ENCODE data around the gene GTF3C1. TPM values are rescaled to one million over a fixed set of nuclear protein-coding genes. Genes with fewer than 3 reads are reported as not detected.
"Not testable (repeated sequence)": the region's sequence is repeated elsewhere in the genome, so short reads cannot be mapped to it uniquely, and the experiment has no call there.

Gene GTF3C1
- total RNA-seq, 3 donors from 2014 or later, result 56.6 to 68.1 (median 58.9) TPM

DNA sequence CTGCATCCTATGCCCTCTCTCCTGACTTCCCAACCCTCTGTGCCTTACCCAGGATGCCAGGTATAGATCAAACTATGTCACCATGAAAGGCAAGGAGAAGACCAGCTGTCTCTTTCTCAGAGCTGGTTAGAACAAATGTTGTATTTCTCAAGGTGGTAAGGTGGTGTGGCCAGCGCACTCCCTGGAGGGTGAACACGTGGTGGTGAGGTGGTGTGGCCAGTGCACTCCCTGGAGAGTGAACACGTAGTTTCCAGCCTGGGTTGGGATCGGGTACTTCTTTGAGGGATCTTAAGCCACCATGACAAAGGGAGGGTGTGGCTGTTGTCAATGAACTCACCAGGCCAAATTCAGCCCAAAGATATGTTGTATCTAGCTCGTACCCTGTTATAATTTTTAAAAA, 27.0 kb upstream of the GTF3C1 start:
- Mint-ChIP-seq H3K4me3 (no peak overlapping the region), H3K27me3 (ENCODE audit: low read depth) (no peaks in the 10 kb centered on the region), H3K4me1 (ENCODE audit: low read depth) (peaks cover 4% of the 10 kb centered on the region), H3K9me3 (no peaks in the 10 kb centered on the region), H3K36me3 (ENCODE audit: insufficient read depth) (peaks cover 23% of the 10 kb centered on the region)
- DNase-seq (no peak), ATAC-seq (no peak)

DNA sequence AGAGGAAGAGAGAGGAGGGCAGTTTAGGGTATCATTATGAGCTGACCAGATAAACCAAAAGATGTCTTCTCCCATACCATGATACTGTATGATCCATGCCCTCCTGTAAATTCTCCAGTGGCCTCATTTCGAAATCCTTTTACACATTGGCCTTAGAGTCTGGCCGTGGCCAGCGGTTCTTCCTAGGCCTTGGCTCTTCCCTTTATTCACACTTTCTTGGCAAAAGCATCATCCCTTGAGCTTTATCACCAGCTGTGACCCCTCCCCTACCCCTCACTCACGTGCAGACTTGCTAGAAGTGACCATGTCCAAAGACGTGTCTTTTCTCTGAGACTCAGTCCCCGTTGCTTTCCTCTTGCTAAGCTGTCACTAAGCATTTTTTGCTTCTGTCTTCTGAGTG, 23.0 kb upstream of the GTF3C1 start:
- H3K36me3 Mint-ChIP-seq (ENCODE audit: insufficient read depth), result peaks cover 8% of the 10 kb centered on the region
- no peaks in the 10 kb centered on the region for H3K9me3 Mint-ChIP-seq
- ATAC-seq (no peak), DNase-seq (no peak)
- no peak overlapping the region for H3K4me3 Mint-ChIP-seq
- no peaks in the 10 kb centered on the region for H3K4me1 Mint-ChIP-seq (ENCODE audit: low read depth)
- H3K27me3 Mint-ChIP-seq (ENCODE audit: low read depth), result no peaks in the 10 kb centered on the region

GRCh38 chr16:27571433-27572326, 22.0 kb upstream of the GTF3C1 start:
- H3K9me3 Mint-ChIP-seq, result no peaks in the 10 kb centered on the region
- ATAC-seq (no peak), DNase-seq (no peak)
- peaks cover 6% of the 10 kb centered on the region for H3K36me3 Mint-ChIP-seq (ENCODE audit: insufficient read depth)
- no peak overlapping the region for H3K4me3 Mint-ChIP-seq
- no peaks in the 10 kb centered on the region for H3K27me3 Mint-ChIP-seq (ENCODE audit: low read depth)
- H3K4me1 Mint-ChIP-seq (ENCODE audit: low read depth), result no peaks in the 10 kb centered on the region

DNA sequence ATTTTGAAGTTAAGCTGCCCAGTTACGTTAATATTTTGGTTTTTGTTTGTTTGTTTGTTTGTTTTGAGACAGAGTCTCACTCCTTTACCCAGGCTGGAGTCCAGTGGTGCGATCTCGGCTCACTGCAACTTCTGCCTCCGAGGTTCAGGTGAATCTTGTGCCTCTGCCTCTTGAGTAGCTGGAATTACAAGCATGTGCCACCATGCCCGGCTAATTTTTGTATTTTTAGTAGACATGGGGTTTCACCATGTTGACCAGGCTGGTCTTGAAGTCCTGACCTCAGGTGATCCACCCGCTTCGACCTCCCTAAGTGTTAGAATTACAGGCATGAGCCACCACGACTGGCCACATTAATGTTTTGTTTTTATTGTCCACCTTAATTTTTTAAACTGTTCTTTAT, 21.3 kb upstream of the GTF3C1 start:
- not testable (repeated sequence) for H3K4me1 Mint-ChIP-seq (ENCODE audit: low read depth); H3K36me3 Mint-ChIP-seq (ENCODE audit: insufficient read depth); H3K4me3 Mint-ChIP-seq; ATAC-seq; H3K27me3 Mint-ChIP-seq (ENCODE audit: low read depth); DNase-seq; H3K9me3 Mint-ChIP-seq

GRCh38 chr16:27568077-27568476, 18.4 kb upstream of the GTF3C1 start:
- Mint-ChIP-seq H3K36me3 (ENCODE audit: insufficient read depth) (peaks cover 3% of the 10 kb centered on the region), H3K4me1 (ENCODE audit: low read depth) (no peaks in the 10 kb centered on the region), H3K9me3 (no peaks in the 10 kb centered on the region), H3K4me3 (no peak overlapping the region), H3K27me3 (ENCODE audit: low read depth) (no peaks in the 10 kb centered on the region)
- ATAC-seq (no peak), DNase-seq (no peak)

- no peaks in the 10 kb centered on the region for H3K9me3 Mint-ChIP-seq
- H3K27me3 Mint-ChIP-seq (ENCODE audit: low read depth), result no peaks in the 10 kb centered on the region
- H3K36me3 Mint-ChIP-seq (ENCODE audit: insufficient read depth), result peaks cover 3% of the 10 kb centered on the region
- H3K4me1 Mint-ChIP-seq (ENCODE audit: low read depth), result no peaks in the 10 kb centered on the region
- ATAC-seq (no peak), DNase-seq (no peak)
- H3K4me3 Mint-ChIP-seq, result no peak overlapping the region
Observed at GRCh38 chr16:27566417-27566816, 16.7 kb upstream of the GTF3C1 start.

DNA sequence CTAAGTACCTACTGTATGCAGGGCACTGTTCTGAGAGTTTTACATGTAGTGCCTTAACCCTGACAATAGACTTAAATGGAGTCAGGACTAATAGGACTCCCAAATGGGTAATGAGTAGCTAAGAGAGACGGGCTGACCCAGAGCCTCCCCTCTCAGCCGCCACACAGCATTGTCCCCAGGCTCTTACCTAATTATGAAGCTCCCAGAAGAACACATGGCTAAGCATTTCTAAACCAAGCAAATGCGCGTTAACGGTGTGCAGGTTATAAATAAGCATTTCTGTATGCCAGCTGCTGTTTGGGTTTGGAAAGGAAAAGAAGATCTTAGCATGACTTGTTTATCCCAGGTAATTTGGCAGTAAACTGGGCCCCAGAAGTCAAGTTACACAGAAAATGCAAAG, 14.5 kb upstream of the GTF3C1 start:
- DNase-seq (no peak), ATAC-seq (no peak)
- no peaks in the 10 kb centered on the region for H3K4me1 Mint-ChIP-seq (ENCODE audit: low read depth)
- no peak overlapping the region for H3K4me3 Mint-ChIP-seq
- no peaks in the 10 kb centered on the region for H3K9me3 Mint-ChIP-seq
- no peaks in the 10 kb centered on the region for H3K27me3 Mint-ChIP-seq (ENCODE audit: low read depth)
- H3K36me3 Mint-ChIP-seq (ENCODE audit: insufficient read depth), result peaks cover 3% of the 10 kb centered on the region

DNA sequence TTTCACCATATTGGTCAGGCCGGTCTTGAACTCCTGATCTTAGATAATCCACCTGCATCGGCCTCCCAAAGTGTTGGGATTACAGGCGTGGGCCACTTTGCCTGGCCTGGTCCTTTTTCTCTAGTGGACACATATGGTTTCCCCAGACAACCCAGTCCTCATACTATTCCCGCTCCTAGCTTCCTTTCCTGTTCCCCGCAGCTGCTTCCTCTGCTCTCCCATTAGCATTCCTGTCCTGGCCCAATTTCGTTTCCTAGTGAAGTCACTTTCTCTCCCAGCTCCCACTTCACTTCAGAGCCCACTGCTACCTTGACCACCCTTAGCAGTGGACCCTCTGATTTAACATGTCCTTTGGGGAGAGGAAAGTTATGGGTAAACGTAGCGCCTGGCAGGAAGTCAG, 11.5 kb upstream of the GTF3C1 start:
- H3K27me3 Mint-ChIP-seq (ENCODE audit: low read depth), result no peaks in the 10 kb centered on the region
- no peaks in the 10 kb centered on the region for H3K4me1 Mint-ChIP-seq (ENCODE audit: low read depth)
- DNase-seq (no peak), ATAC-seq (no peak)
- H3K36me3 Mint-ChIP-seq (ENCODE audit: insufficient read depth), result peaks cover 3% of the 10 kb centered on the region
- H3K4me3 Mint-ChIP-seq, result no peak overlapping the region
- H3K9me3 Mint-ChIP-seq, result no peaks in the 10 kb centered on the region

- Mint-ChIP-seq H3K27me3 (ENCODE audit: low read depth) (no peaks in the 10 kb centered on the region), H3K9me3 (no peaks in the 10 kb centered on the region), H3K36me3 (ENCODE audit: insufficient read depth) (no peaks in the 10 kb centered on the region), H3K4me3 (no peak overlapping the region), H3K4me1 (ENCODE audit: low read depth) (no peaks in the 10 kb centered on the region)
- no peak for DNase-seq
- no peak for ATAC-seq
Observed at GRCh38 chr16:27558932-27559331, 9.2 kb upstream of the GTF3C1 start.

- Mint-ChIP-seq H3K4me3 (no peak overlapping the region), H3K27me3 (ENCODE audit: low read depth) (no peaks in the 10 kb centered on the region), H3K36me3 (ENCODE audit: insufficient read depth) (no peaks in the 10 kb centered on the region), H3K9me3 (no peaks in the 10 kb centered on the region), H3K4me1 (ENCODE audit: low read depth) (no peaks in the 10 kb centered on the region)
- no peak for ATAC-seq
- DNase-seq, result no peak
Observed at GRCh38 chr16:27558434-27558833, 8.7 kb upstream of the GTF3C1 start.

GRCh38 chr16:27556471-27556870, 6.8 kb upstream of the GTF3C1 start:
- Mint-ChIP-seq H3K9me3 (no peaks in the 10 kb centered on the region), H3K27me3 (ENCODE audit: low read depth) (no peaks in the 10 kb centered on the region), H3K4me1 (ENCODE audit: low read depth) (no peaks in the 10 kb centered on the region), H3K36me3 (ENCODE audit: insufficient read depth) (no peaks in the 10 kb centered on the region), H3K4me3 (no peak overlapping the region)
- DNase-seq, result no peak
- ATAC-seq, result no peak

DNA sequence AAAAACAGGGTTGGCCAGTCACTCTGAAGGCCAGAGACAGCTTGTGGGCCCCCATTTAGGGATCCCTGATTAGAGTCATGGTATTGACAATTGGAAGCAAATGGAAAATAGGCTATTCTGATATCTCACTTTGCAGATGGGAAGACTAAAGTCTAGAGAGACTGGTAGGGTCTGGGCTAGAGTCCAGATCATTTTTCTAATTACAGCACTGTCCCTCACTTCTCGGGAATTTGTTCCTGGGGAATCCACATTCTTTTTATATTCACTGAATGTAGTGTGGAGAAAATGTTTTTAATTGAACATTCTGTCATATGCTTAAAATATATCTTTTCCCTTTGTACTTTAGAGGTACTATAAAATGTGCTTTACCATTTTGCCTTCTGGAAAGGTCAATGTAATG, 1.3 kb upstream of the GTF3C1 start:
- DNase-seq, result no peak
- no peaks in the 10 kb centered on the region for H3K27me3 Mint-ChIP-seq (ENCODE audit: low read depth)
- peaks cover 37% of the 10 kb centered on the region for H3K4me1 Mint-ChIP-seq (ENCODE audit: low read depth)
- H3K9me3 Mint-ChIP-seq, result no peaks in the 10 kb centered on the region
- ATAC-seq, result no peak
- H3K4me3 Mint-ChIP-seq, result peak overlapping the region; percentile 99
- H3K36me3 Mint-ChIP-seq (ENCODE audit: insufficient read depth), result peaks cover 2% of the 10 kb centered on the region

GRCh38 chr16:27550582-27550920, 838 bp upstream of the GTF3C1 start:
- H3K27me3 Mint-ChIP-seq (ENCODE audit: low read depth), result no peaks in the 10 kb centered on the region
- DNase-seq, result no peak
- H3K36me3 Mint-ChIP-seq (ENCODE audit: insufficient read depth), result peaks cover 2% of the 10 kb centered on the region
- ATAC-seq, result no peak
- H3K4me1 Mint-ChIP-seq (ENCODE audit: low read depth), result peaks cover 37% of the 10 kb centered on the region
- peak overlapping the region; percentile 99 for H3K4me3 Mint-ChIP-seq
- no peaks in the 10 kb centered on the region for H3K9me3 Mint-ChIP-seq

DNA sequence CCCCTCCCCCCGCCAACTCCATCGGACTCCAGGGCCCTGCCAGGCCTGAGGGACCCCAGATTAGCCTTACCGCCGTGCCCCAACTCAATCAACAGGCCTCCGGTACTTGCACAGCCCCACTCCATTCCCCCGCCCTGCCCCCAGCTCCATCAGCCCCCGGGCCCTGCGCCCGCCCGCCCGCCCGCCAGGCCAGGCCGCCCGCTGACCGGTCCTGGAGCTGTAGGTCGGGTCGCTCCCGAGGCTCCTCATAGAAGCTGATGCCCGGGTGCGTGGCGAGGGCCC, 308 bp downstream of the GTF3C1 start:
- no peaks in the 10 kb centered on the region for H3K9me3 Mint-ChIP-seq
- H3K36me3 Mint-ChIP-seq (ENCODE audit: insufficient read depth), result peaks cover 7% of the 10 kb centered on the region
- H3K4me3 Mint-ChIP-seq, result peak overlapping the region; percentile 99
- no peak for DNase-seq
- no peaks in the 10 kb centered on the region for H3K27me3 Mint-ChIP-seq (ENCODE audit: low read depth)
- peaks cover 38% of the 10 kb centered on the region for H3K4me1 Mint-ChIP-seq (ENCODE audit: low read depth)
- peak; percentile 41 to 47 for ATAC-seq

GRCh38 chr16:27547851-27548250, 1.9 kb downstream of the GTF3C1 start:
- ATAC-seq (no peak), DNase-seq (no peak)
- Mint-ChIP-seq H3K4me1 (ENCODE audit: low read depth) (peaks cover 38% of the 10 kb centered on the region), H3K4me3 (no peak overlapping the region), H3K9me3 (no peaks in the 10 kb centered on the region), H3K27me3 (ENCODE audit: low read depth) (no peaks in the 10 kb centered on the region), H3K36me3 (ENCODE audit: insufficient read depth) (peaks cover 17% of the 10 kb centered on the region)

GRCh38 chr16:27547134-27547533, 2.6 kb downstream of the GTF3C1 start:
- ATAC-seq (no peak), DNase-seq (no peak)
- peak overlapping the region; percentile 3 for H3K4me3 Mint-ChIP-seq
- H3K36me3 Mint-ChIP-seq (ENCODE audit: insufficient read depth), result peaks cover 21% of the 10 kb centered on the region
- H3K9me3 Mint-ChIP-seq, result no peaks in the 10 kb centered on the region
- H3K4me1 Mint-ChIP-seq (ENCODE audit: low read depth), result peaks cover 38% of the 10 kb centered on the region
- H3K27me3 Mint-ChIP-seq (ENCODE audit: low read depth), result no peaks in the 10 kb centered on the region
